ENCODE measurements around the gene RPS10. TPM values are rescaled to one million over a fixed set of nuclear protein-coding genes. Genes with fewer than 3 reads are reported as not detected.

RPS10 gene
- total RNA-seq, 1 experiment from 2014 or later: 1,363 TPM

- Histone ChIP-seq H3K36me3 (ENCODE audit: control insufficient read depth, insufficient read depth, low read length) (peaks cover 7% of the 10 kb centered on the region; the same call in 1 of the 2 replicates), H3K27me3 (ENCODE audit: control insufficient read depth, insufficient read depth, low read length) (no peaks in the 10 kb centered on the region), H3K27ac (ENCODE audit: low read length) (no peak overlapping the region), H3K9me3 (ENCODE audit: control insufficient read depth, insufficient read depth, low read depth, low read length) (no peaks in the 10 kb centered on the region), H3K4me3 (ENCODE audit: low read depth in 2 of 2, low read length in 2 of 2) (no peak overlapping the region), H3K4me1 (ENCODE audit: control insufficient read depth, insufficient read depth, low read length) (peaks cover 6% of the 10 kb centered on the region)
- ChIA-PET CTCF (no interaction called here), POLR2A (no interaction called here)
- ATAC-seq: no peak
- no peak for DNase-seq (ENCODE audit: low read depth, low spot score)
- intact Hi-C loops (cut with micrococcal nuclease; ENCODE audit: unreplicated experiment): loop anchor here (5.0 kb wide), 2 partner anchors 171 to 251 kb away; partner anchors contain the start of gene SMIM29
- in situ Hi-C loops (cut with HindIII; ENCODE audit: low pct_unique_long_range_greater_than_20kb, low sequenced_read_pairs): no loop called here
- TF ChIP-seq POLR2AphosphoS5 (IDR thresholded peaks at IDR 0.05; ENCODE audit: low read depth, low read length) (peak; percentile 31; the same call in 1 of the 2 replicates), SIN3A (IDR thresholded peaks at IDR 0.05; ENCODE audit: borderline replicate concordance, insufficient read depth, low read depth, low read length) (no peak)
- BruUV-seq (replicated peaks): no TSS peak
These were observed 7.5 kb downstream of the RPS10 start for GRCh38 chr6:34418367-34418766.

DNA sequence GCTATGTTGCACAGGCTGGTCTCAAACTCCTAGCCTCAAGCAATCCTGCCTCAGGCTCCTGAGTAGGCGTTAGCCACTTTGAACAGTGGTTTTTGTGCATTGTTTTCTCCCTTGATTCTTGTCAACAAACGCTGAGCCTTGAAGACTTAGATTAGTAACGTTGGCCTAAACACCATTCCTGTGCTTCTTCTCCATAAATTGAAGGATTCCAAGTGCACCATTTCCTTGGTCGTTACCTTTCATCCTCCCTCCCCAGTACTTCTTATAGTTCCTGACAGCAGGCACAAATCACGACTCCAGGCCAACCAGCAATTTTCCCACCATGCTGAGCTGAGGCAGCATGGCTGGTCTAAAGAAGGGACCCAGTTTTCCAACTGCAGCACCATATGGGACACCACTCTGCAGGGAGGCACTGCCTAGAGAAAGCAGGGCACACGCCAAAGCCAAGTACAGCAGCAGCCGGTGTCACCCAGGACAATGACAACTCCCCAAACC is 8.9 kb downstream of the RPS10 start:
- ChIA-PET CTCF (interaction anchor here (2.6 kb wide), 1 partner anchor 168 kb away, joined by 20 read pairs; the partner anchor contains the start of gene SMIM29), POLR2A (interaction anchor here (0.6 to 0.7 kb wide), 2 partner anchors 91 to 279 kb away, joined by 3 to 8 read pairs; no protein-coding TSS in a partner anchor)
- no peaks in the 10 kb centered on the region for H3K9me3 ChIP-seq (ENCODE audit: control insufficient read depth, insufficient read depth, low read depth, low read length)
- DNase-seq (ENCODE audit: low read depth, low spot score): no peak
- H3K27me3 ChIP-seq (ENCODE audit: control insufficient read depth, insufficient read depth, low read length): no peaks in the 10 kb centered on the region
- no peak overlapping the region for H3K4me3 ChIP-seq (ENCODE audit: low read depth in 2 of 2, low read length in 2 of 2)
- H3K27ac ChIP-seq (ENCODE audit: low read length): no peak overlapping the region
- ATAC-seq: no peak
- no TSS peak for BruUV-seq (replicated peaks)
- H3K4me1 ChIP-seq (ENCODE audit: control insufficient read depth, insufficient read depth, low read length): peaks cover 6% of the 10 kb centered on the region
- intact Hi-C loops (cut with micrococcal nuclease; ENCODE audit: unreplicated experiment) (loop anchor here (5.0 kb wide), 2 partner anchors 170 to 250 kb away; partner anchors contain the start of gene SMIM29), in situ Hi-C loops (cut with HindIII; ENCODE audit: low pct_unique_long_range_greater_than_20kb, low sequenced_read_pairs) (no loop called here)
- peaks cover 5% of the 10 kb centered on the region; the same call in 1 of the 2 replicates for H3K36me3 ChIP-seq (ENCODE audit: control insufficient read depth, insufficient read depth, low read length)
- TF ChIP-seq POLR2AphosphoS5 (IDR thresholded peaks at IDR 0.05; ENCODE audit: low read depth, low read length) (no peak), TCF7L2 (IDR thresholded peaks at IDR 0.05; ENCODE audit: low read depth, low read length) (no peak), REST (IDR thresholded peaks at IDR 0.05; ENCODE audit: insufficient read depth in 1 of 2, low read depth in 2 of 2, low read length in 1 of 2) (no peak), SIN3A (IDR thresholded peaks at IDR 0.05; ENCODE audit: borderline replicate concordance, insufficient read depth, low read depth, low read length) (no peak), CTCF (IDR thresholded peaks at IDR 0.05) (no peak)

Data from Panc1 (cell line).